GM20000 (cell line): Measurements from ENCODE around the gene OVCA2.

Experiments used
- DNase-seq: peaks from one replicate; pipeline ENCODE4 v3.0.0; 2012; ENCODE audit warnings: low spot score
- TF ChIP-seq, protein P1 (sequence below): IDR thresholded peaks from 2 replicates; pipeline ENCODE4 v1.5.1; 2012; ENCODE audit warnings: mild to moderate bottlenecking, control low read depth; ENCODE audit errors: extremely low read depth, missing control alignments

OVCA2 gene

GRCh38 chr17:2035541-2036488 lies 6.0 kb upstream of the OVCA2 start:
- TF ChIP-seq, protein P1, sequence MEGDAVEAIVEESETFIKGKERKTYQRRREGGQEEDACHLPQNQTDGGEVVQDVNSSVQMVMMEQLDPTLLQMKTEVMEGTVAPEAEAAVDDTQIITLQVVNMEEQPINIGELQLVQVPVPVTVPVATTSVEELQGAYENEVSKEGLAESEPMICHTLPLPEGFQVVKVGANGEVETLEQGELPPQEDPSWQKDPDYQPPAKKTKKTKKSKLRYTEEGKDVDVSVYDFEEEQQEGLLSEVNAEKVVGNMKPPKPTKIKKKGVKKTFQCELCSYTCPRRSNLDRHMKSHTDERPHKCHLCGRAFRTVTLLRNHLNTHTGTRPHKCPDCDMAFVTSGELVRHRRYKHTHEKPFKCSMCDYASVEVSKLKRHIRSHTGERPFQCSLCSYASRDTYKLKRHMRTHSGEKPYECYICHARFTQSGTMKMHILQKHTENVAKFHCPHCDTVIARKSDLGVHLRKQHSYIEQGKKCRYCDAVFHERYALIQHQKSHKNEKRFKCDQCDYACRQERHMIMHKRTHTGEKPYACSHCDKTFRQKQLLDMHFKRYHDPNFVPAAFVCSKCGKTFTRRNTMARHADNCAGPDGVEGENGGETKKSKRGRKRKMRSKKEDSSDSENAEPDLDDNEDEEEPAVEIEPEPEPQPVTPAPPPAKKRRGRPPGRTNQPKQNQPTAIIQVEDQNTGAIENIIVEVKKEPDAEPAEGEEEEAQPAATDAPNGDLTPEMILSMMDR: no peak
- no peak for DNase-seq

DNA sequence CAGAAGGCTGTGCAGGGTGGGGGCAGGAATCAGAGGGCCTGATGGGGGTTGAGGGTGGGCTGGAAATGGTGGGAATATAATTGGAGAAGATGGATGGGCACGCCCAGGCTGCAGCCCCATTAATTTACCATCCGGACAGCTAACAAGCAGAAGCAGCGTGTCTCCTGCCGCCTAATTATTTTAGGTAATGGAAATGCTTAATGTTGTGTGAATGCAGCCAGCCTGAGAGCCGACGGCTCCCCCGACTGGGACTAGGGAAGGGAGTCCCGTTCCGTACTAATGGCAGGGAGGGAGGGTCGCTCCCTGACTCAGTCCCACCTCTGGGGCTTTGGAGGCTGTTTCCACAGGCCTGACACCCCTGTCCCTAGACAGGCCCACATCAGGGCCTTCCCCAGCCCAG lies 4.7 kb upstream of the OVCA2 start:
- no peak for DNase-seq
- TF ChIP-seq, protein P1: no peak

DNA sequence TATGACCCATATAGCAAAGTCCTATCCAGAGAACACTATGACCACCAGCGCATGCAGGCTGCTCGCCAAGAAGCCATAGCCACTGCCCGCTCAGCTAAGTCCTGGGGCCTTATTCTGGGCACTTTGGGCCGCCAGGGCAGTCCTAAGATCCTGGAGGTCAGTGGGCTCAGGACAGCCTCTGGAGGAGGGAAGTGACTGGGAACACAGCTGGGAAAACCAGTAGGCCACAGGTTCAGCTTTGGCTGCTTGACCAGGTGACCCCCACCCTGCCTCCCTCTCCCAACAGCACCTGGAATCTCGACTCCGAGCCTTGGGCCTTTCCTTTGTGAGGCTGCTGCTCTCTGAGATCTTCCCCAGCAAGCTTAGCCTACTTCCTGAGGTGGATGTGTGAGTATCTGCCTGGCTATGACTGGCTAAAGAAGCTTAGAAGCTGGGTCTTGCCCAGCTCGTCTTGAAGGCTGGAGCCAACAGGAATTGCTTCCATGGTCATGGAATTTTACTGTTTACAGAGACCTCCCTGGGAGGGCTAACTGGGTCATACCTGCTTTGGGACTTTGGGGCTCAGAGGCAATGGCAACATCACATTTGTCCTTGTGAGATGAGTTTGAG lies 1.5 kb upstream of the OVCA2 start:
- TF ChIP-seq, protein P1: no peak
- no peak for DNase-seq

- TF ChIP-seq, protein P1: no peak
- DNase-seq: no peak
These were observed 771 bp upstream of the OVCA2 start for GRCh38 chr17:2040942-2041560.

DNA sequence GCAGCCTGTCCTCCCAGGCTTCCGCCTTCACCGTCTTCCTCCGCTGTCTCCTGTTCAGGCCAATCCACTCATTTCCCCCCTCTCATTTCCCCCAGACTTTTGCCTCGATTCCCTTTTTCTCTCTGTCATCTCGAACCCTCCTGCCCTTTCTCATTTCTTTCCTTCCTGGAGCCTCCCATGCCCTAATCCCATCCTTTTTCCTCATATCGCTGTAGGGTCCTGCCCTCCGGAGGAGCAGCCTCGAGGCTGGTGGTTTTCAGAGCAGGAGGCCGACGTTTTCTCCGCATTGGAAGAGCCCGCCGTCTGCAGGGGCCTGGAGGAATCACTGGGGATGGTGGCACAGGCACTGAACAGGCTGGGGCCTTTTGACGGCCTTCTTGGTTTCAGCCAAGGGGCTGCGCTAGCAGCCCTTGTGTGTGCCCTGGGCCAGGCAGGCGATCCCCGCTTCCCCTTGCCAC lies 597 bp downstream of the OVCA2 start:
- no peak for DNase-seq
- TF ChIP-seq, protein P1: no peak

DNA sequence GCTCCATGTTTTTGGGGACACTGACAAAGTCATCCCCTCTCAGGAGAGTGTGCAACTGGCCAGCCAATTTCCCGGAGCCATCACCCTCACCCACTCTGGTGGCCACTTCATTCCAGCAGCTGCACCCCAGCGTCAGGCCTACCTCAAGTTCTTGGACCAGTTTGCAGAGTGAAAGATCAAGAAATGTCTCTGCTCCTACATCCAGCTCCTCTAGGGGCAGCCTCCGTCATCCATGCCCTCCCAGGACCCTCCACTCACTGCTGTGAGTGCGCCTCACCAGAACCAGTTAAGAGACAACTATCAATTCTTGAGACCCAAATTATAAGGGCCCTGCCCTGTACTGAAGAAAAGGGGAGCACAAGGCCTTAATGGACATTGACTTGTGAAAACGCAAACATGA lies 1.1 kb downstream of the OVCA2 start:
- TF ChIP-seq, protein P1: no peak
- no peak for DNase-seq

- TF ChIP-seq, protein P1: no peak
- DNase-seq: no peak
These were observed 2.0 kb downstream of the OVCA2 start for GRCh38 chr17:2043785-2044184.
